ENCODE data around the gene PDHX. TPM values are rescaled to one million over a fixed set of nuclear protein-coding genes. Genes with fewer than 3 reads are reported as not detected.

PDHX gene
- total RNA-seq, 6 donors from 2014 or later: 11.8 to 40.3 (median 32.3) TPM

- H3K36me3 ChIP-seq: peaks cover 0 to 11% (median 0%) of the 10 kb centered on the region in 4 donors
- no peak for DNase-seq
- TF ChIP-seq POLR2AphosphoS5 (IDR thresholded peaks at IDR 0.05): no peak
- no peak for TF ChIP-seq POLR2A (IDR thresholded peaks at IDR 0.05)
- no peak for TF ChIP-seq CTCF (IDR thresholded peaks at IDR 0.05)
- TF ChIP-seq EP300 (IDR thresholded peaks at IDR 0.05): no peak
- H3K27ac ChIP-seq: no peak overlapping the region
- no peak for ATAC-seq (ENCODE audit: low FRiP score in 2 of 2)
- peaks cover 0 to 9% (median 0%) of the 10 kb centered on the region in 4 donors for H3K4me1 ChIP-seq
- no peaks in the 10 kb centered on the region for H3K9me3 ChIP-seq
- H3K27me3 ChIP-seq: no peaks in the 10 kb centered on the region
- no peak overlapping the region for H3K4me3 ChIP-seq
- WGBS, 2 donors: 80 to 92% methylated on average over 3 of the region's 3 CpGs
Observed at GRCh38 chr11:34957606-34958005, 41.2 kb downstream of the PDHX start.

GRCh38 chr11:34959770-34960169, 43.4 kb downstream of the PDHX start:
- no peak for ATAC-seq (ENCODE audit: low FRiP score in 2 of 2)
- WGBS, 2 donors: 100% methylated on average over 1 of the region's 1 CpG

GRCh38 chr11:34960277-34960676, 43.9 kb downstream of the PDHX start:
- Histone ChIP-seq H3K27ac (no peak overlapping the region), H3K4me3 (no peak overlapping the region), H3K27me3 (no peaks in the 10 kb centered on the region), H3K9me3 (no peaks in the 10 kb centered on the region), H3K36me3 (peaks cover 0 to 13% (median 0%) of the 10 kb centered on the region in 4 donors), H3K4me1 (no peaks in the 10 kb centered on the region)
- DNase-seq: no peak
- no peak for ATAC-seq (ENCODE audit: low FRiP score in 2 of 2)
- TF ChIP-seq CTCF (IDR thresholded peaks at IDR 0.05) (no peak), EP300 (IDR thresholded peaks at IDR 0.05) (no peak), POLR2AphosphoS5 (IDR thresholded peaks at IDR 0.05) (no peak), POLR2A (IDR thresholded peaks at IDR 0.05) (no peak)
- 66 to 69% methylated on average over 4 of the region's 4 CpGs for WGBS, 2 donors

More at GRCh38 chr11:34959770-34960169, 43.4 kb downstream of the PDHX start:
- H3K27me3 ChIP-seq: no peaks in the 10 kb centered on the region
- no peak for DNase-seq
- peaks cover 0 to 3% (median 0%) of the 10 kb centered on the region in 4 donors for H3K4me1 ChIP-seq
- H3K27ac ChIP-seq: no peak overlapping the region
- peaks cover 0 to 11% (median 0%) of the 10 kb centered on the region in 4 donors for H3K36me3 ChIP-seq
- H3K9me3 ChIP-seq: no peaks in the 10 kb centered on the region
- H3K4me3 ChIP-seq: no peak overlapping the region
- TF ChIP-seq POLR2A (IDR thresholded peaks at IDR 0.05) (no peak), CTCF (IDR thresholded peaks at IDR 0.05) (no peak), EP300 (IDR thresholded peaks at IDR 0.05) (no peak), POLR2AphosphoS5 (IDR thresholded peaks at IDR 0.05) (no peak)

- H3K36me3 ChIP-seq: peaks cover 0 to 20% (median 3%) of the 10 kb centered on the region in 4 donors
- TF ChIP-seq POLR2AphosphoS5 (IDR thresholded peaks at IDR 0.05) (no peak), CTCF (IDR thresholded peaks at IDR 0.05) (no peak), POLR2A (IDR thresholded peaks at IDR 0.05) (no peak), EP300 (IDR thresholded peaks at IDR 0.05) (no peak)
- H3K4me1 ChIP-seq: no peaks in the 10 kb centered on the region
- H3K4me3 ChIP-seq: no peak overlapping the region
- DNase-seq (no peak), ATAC-seq (ENCODE audit: low FRiP score in 2 of 2) (no peak)
- H3K27me3 ChIP-seq: no peaks in the 10 kb centered on the region
- no peak overlapping the region for H3K27ac ChIP-seq
- no peaks in the 10 kb centered on the region for H3K9me3 ChIP-seq
Observed at GRCh38 chr11:34962034-34962433, 45.6 kb downstream of the PDHX start.

GRCh38 chr11:34963351-34963750, 46.9 kb downstream of the PDHX start:
- DNase-seq: peak in 1 of 2 donors; percentile 49

More at GRCh38 chr11:34963351-34963750, 46.9 kb downstream of the PDHX start:
- Histone ChIP-seq H3K9me3 (no peaks in the 10 kb centered on the region), H3K36me3 (peaks cover 0 to 19% (median 3%) of the 10 kb centered on the region in 4 donors), H3K27me3 (no peaks in the 10 kb centered on the region), H3K4me3 (no peak overlapping the region), H3K27ac (no peak overlapping the region), H3K4me1 (no peaks in the 10 kb centered on the region)
- TF ChIP-seq EP300 (IDR thresholded peaks at IDR 0.05): no peak
- TF ChIP-seq CTCF (IDR thresholded peaks at IDR 0.05): no peak
- no peak for TF ChIP-seq POLR2AphosphoS5 (IDR thresholded peaks at IDR 0.05)
- TF ChIP-seq POLR2A (IDR thresholded peaks at IDR 0.05): no peak
- ATAC-seq (ENCODE audit: low FRiP score in 2 of 2): no peak
- WGBS, 2 donors: 32 to 66% methylated on average over 4 to 5 of the region's 5 CpGs

Data from upper lobe of left lung (tissue), 6 donors.